K562 (cell line): Measurements from ENCODE around the gene FTL. TPM values are rescaled to one million over a fixed set of nuclear protein-coding genes. Genes with fewer than 3 reads are reported as not detected.

Experiments
- ARID3A ChIP-seq: IDR thresholded peaks from 2 replicates; pipeline ENCODE4 v1.6.1; 2012; ENCODE audit warnings: low read depth, low read length, improper control_type of control experiment, borderline replicate concordance
- ARNT ChIP-seq, 2 experiments: fragments of 450-650 bp; IDR thresholded peaks; 2 replicates each; pipeline ENCODE4 v1.6.1; 2016; ENCODE audit warnings: mild to moderate bottlenecking in 1 of 2
- BCOR ChIP-seq: fragments of 450-650 bp; IDR thresholded peaks from 2 replicates; pipeline ENCODE4 v1.6.1; 2016
- BMI1 ChIP-seq: fragments of 150-350 bp; IDR thresholded peaks from 2 replicates; pipeline ENCODE4 v1.6.1; 2014; ENCODE audit warnings: low read length
- ESRRA ChIP-seq: fragments of 450-650 bp; IDR thresholded peaks from 2 replicates; pipeline ENCODE4 v1.6.1; 2014; ENCODE audit warnings: low read depth, mild to moderate bottlenecking, moderate library complexity, borderline replicate concordance
- HDGF ChIP-seq: fragments of 450-650 bp; IDR thresholded peaks from 2 replicates; pipeline ENCODE4 v1.6.1; 2016
- LARP7 ChIP-seq: fragments of 450-650 bp; IDR thresholded peaks from 2 replicates; pipeline ENCODE4 v1.6.1; 2016
- NFIC ChIP-seq: fragments of 450-650 bp; IDR thresholded peaks from 2 replicates; pipeline ENCODE4 v1.6.1; 2017; ENCODE audit warnings: mild to moderate bottlenecking, inconsistent platforms
- NFRKB ChIP-seq: fragments of 450-650 bp; IDR thresholded peaks from 2 replicates; pipeline ENCODE4 v1.6.1; 2016; ENCODE audit warnings: low read depth
- NR2C1 ChIP-seq, 2 experiments: fragments of 450-650 bp; IDR thresholded peaks; 2 replicates each; pipeline ENCODE4 v1.6.1; 2017; ENCODE audit warnings: mild to moderate bottlenecking in 2 of 2, antibody characterized with exemption in 1 of 2, inconsistent platforms in 1 of 2, missing compliant biosample characterization in 1 of 2, missing genetic modification characterization in 1 of 2
- SMARCA5 ChIP-seq: fragments of 450-650 bp; IDR thresholded peaks from 2 replicates; pipeline ENCODE4 v1.6.1; 2016
- TCF7L2 ChIP-seq: fragments of 150-350 bp; IDR thresholded peaks from 2 replicates; pipeline ENCODE4 v1.6.1; 2016; ENCODE audit warnings: low read depth, mild to moderate bottlenecking, low read length, moderate library complexity
- USF1 ChIP-seq: sonication (generic); formaldehyde crosslinking; IDR thresholded peaks from 2 replicates; pipeline ENCODE4 v1.9.0; 2022; ENCODE audit warnings: mild to moderate bottlenecking, missing genetic modification reagents
- ZBTB33 ChIP-seq: sonication (generic); formaldehyde crosslinking; IDR thresholded peaks from 2 replicates; pipeline ENCODE4 v1.8.1; 2023; ENCODE audit warnings: mild to moderate bottlenecking, missing genetic modification reagents
- ZNF609 ChIP-seq: sonication (generic); formaldehyde crosslinking; IDR thresholded peaks from 2 replicates; pipeline ENCODE4 v1.8.1; 2023; ENCODE audit warnings: missing genetic modification reagents, mild to moderate bottlenecking, borderline replicate concordance
- polyA plus RNA-seq, 8 experiments: library from polyadenylated mRNA; depleted of rRNA in 4 of 8; stranded (reverse) in 5 of 8; unstranded in 3 of 8; fragments of >200 nt; fragmentation: Nextera tagmentation in 2 of 8; fragmentation: Illumina TruSeq in 1 of 8; extraction: Ambion mirVana in 2 of 8; extraction: Trizol in 1 of 8; gene quantifications; 2 replicates each; pipeline versions ENCODE4 v1.2.1 to v1.2.3, GENCODE V29; 2011 to 2014; ENCODE audit warnings: inconsistent platforms in 1 of 8, missing spikeins in 1 of 8
- total RNA-seq, 7 experiments: library from RNA; depleted of rRNA in 6 of 7; stranded (reverse); fragments of >200 nt in 6 of 7; fragmentation: Illumina TruSeq in 2 of 7; extraction: Trizol in 2 of 7; gene quantifications; 2 replicates each; pipeline versions ENCODE4 v1.2.1 to v1.2.3, GENCODE V29; 2011 to 2021; ENCODE audit warnings: low replicate concordance in 1 of 7
- TF ChIP-seq, protein P1 (sequence below): sonication (generic); formaldehyde crosslinking; IDR thresholded peaks from 2 replicates; pipeline ENCODE4 v1.8.1; 2022; ENCODE audit warnings: missing genetic modification reagents

FTL gene
- total and polyA plus RNA-seq, 9 of the 15 experiments (the other 6 are each of a cell fraction or from before 2014, with no cell fraction given) = 1,231 to 27,415 (median 3,965) TPM

DNA sequence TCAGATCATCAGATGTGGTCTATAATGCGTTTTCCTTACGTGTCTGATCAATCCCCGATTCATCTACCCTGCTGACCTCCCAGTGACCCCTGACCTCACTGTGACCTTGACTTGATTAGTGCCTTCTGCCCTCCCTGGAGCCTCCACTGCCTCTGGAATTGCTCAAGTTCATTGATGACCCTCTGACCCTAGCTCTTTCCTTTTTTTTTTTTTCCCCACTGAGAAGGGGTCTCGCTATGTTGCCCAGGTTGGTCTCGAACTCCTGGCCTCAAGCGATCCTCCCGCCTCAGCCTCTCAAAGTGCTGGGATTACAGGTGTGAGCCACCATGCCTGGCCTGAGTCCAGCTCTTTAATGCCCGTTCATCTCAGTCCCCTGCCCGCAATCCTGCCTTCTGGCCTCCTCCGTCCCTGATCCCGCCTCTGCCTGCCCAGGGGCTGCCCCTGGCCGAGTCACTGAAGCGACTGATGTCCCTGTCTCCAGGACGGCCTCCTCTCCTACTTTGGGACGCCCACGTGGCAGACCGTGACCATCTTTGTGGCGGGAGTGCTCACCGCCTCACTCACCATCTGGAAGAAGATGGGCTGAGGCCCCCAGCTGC, 4.0 kb upstream of the FTL start (continued):
- TF ChIP-seq ARID3A = no peak
- TF ChIP-seq ESRRA = peak; percentile 76; the same call in 1 of the 2 replicates
- TF ChIP-seq BMI1 = no peak
- peak; percentile 79 for TF ChIP-seq ZBTB33 (CRISPR knock-in tag)
- peak; percentile 68; the same call in 1 of the 2 replicates for TF ChIP-seq BCOR
- peak; percentile 26; the same call in 1 of the 2 replicates for TF ChIP-seq SMARCA5
- TF ChIP-seq NFRKB = no peak
- TF ChIP-seq NR2C1 (IDR thresholded peaks at IDR 0.05) = peak; percentile 90
- peak; percentile 89 for TF ChIP-seq NR2C1 (tag; IDR thresholded peaks at IDR 0.05)
- no peak for TF ChIP-seq ZNF609 (CRISPR knock-in tag)
- TF ChIP-seq, protein P1, sequence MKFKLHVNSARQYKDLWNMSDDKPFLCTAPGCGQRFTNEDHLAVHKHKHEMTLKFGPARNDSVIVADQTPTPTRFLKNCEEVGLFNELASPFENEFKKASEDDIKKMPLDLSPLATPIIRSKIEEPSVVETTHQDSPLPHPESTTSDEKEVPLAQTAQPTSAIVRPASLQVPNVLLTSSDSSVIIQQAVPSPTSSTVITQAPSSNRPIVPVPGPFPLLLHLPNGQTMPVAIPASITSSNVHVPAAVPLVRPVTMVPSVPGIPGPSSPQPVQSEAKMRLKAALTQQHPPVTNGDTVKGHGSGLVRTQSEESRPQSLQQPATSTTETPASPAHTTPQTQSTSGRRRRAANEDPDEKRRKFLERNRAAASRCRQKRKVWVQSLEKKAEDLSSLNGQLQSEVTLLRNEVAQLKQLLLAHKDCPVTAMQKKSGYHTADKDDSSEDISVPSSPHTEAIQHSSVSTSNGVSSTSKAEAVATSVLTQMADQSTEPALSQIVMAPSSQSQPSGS (CRISPR knock-in tag) = no peak
- peak; percentile 42; the same call in 1 of the 2 replicates for TF ChIP-seq NFIC
- TF ChIP-seq HDGF = 0 out of 2 replicates have a peak, but pooled peaks have one; percentile 41
- TF ChIP-seq TCF7L2 = no peak
- TF ChIP-seq LARP7 = 0 out of 2 replicates have a peak, but pooled peaks have one; percentile 26
- 0 out of 4 replicates have a peak, but pooled peaks of 1 of the 2 experiments have one; percentile 39 for TF ChIP-seq ARNT (IDR thresholded peaks at IDR 0.05)
- TF ChIP-seq USF1 (CRISPR knock-in tag) = peak; percentile 19; the same call in 1 of the 2 replicates
